HepG2 (cell line): ENCODE data around the gene CHN1. TPM values are rescaled to one million over a fixed set of nuclear protein-coding genes. Genes with fewer than 3 reads are reported as not detected.

ENCODE experiments used
- CEBPG ChIP-seq: IDR thresholded peaks from 2 replicates; pipeline ENCODE4 v1.6.1; 2016
- CREM ChIP-seq, 2 experiments: sonication (generic) in 1 of 2; formaldehyde crosslinking in 1 of 2; IDR thresholded peaks; 2 replicates each; pipeline versions ENCODE4 v1.4.0 to v1.6.1; 2016 to 2020; ENCODE audit warnings: antibody characterized with exemption in 1 of 2, mild to moderate bottlenecking in 1 of 2, missing genetic modification reagents in 1 of 2
- HDAC2 ChIP-seq: sonication (generic); formaldehyde crosslinking; IDR thresholded peaks from 2 replicates; pipeline ENCODE4 v1.4.0; 2020; ENCODE audit warnings: missing genetic modification reagents
- MXI1 ChIP-seq: IDR thresholded peaks from 3 replicates; pipeline ENCODE4 v1.6.1; 2012; ENCODE audit warnings: low read depth, low read length, inconsistent platforms, borderline replicate concordance
- STAG1 ChIP-seq: sonication (generic); formaldehyde crosslinking; IDR thresholded peaks from 2 replicates; pipeline ENCODE4 v1.4.0; 2020; ENCODE audit warnings: missing genetic modification reagents
- TGIF2 ChIP-seq: IDR thresholded peaks from 2 replicates; pipeline ENCODE4 v1.6.1; 2016; ENCODE audit warnings: control low read depth, missing compliant biosample characterization
- ZMYM2 ChIP-seq: sonication (generic); formaldehyde crosslinking; IDR thresholded peaks from 2 replicates; pipeline ENCODE4 v1.8.0; 2022; ENCODE audit warnings: mild to moderate bottlenecking, missing genetic modification reagents
- ZNF33A ChIP-seq: sonication (generic); formaldehyde crosslinking; IDR thresholded peaks from 2 replicates; pipeline ENCODE4 v1.5.1; 2020; ENCODE audit warnings: missing genetic modification reagents, mild to moderate bottlenecking, moderate library complexity, borderline replicate concordance
- ZNF570 ChIP-seq: sonication (generic); formaldehyde crosslinking; IDR thresholded peaks from 2 replicates; pipeline ENCODE4 v1.4.0; 2020; ENCODE audit warnings: mild to moderate bottlenecking, missing genetic modification reagents, borderline replicate concordance
- ZNF703 ChIP-seq: sonication (generic); formaldehyde crosslinking; IDR thresholded peaks from 2 replicates; pipeline ENCODE4 v1.5.1; 2020; ENCODE audit warnings: missing genetic modification reagents, mild to moderate bottlenecking, moderate library complexity, borderline replicate concordance
- polyA plus RNA-seq, 8 experiments: library from polyadenylated mRNA; depleted of rRNA in 3 of 8; stranded (reverse) in 7 of 8; unstranded in 1 of 8; fragments of >200 nt; fragmentation: Illumina TruSeq in 4 of 8; extraction: Trizol in 4 of 8; gene quantifications; 2 replicates each; pipeline versions ENCODE4 v1.2.1 to v1.2.3, GENCODE V29; 2011 to 2016; ENCODE audit warnings: low read depth in 4 of 8, missing spikeins in 1 of 8, mixed read lengths in 1 of 8; ENCODE audit not compliant: insufficient read depth in 1 of 8
- total RNA-seq, 5 experiments: library from RNA; depleted of rRNA; stranded (reverse); fragments of >200 nt; fragmentation: Illumina TruSeq; extraction: Trizol; gene quantifications; 2 replicates each; pipeline ENCODE4 v1.2.3, GENCODE V29; 2016; ENCODE audit warnings: low read depth in 1 of 5
- TF ChIP-seq, protein P1 (sequence below): sonication (generic); formaldehyde crosslinking; IDR thresholded peaks from 2 replicates; pipeline ENCODE4 v1.5.0; 2020; ENCODE audit warnings: mild to moderate bottlenecking, missing genetic modification reagents, borderline replicate concordance
- TF ChIP-seq, protein P2 (sequence below): fragments of 450-650 bp; IDR thresholded peaks from 2 replicates; pipeline ENCODE4 v1.6.1; 2017
- TF ChIP-seq, protein P3 (sequence below): sonication (generic); formaldehyde crosslinking; IDR thresholded peaks from 2 replicates; pipeline ENCODE4 v1.5.0; 2020; ENCODE audit warnings: mild to moderate bottlenecking, missing genetic modification reagents, borderline replicate concordance
- TF ChIP-seq, protein P4 (sequence below): IDR thresholded peaks from 2 replicates; pipeline ENCODE4 v1.6.1; 2016; ENCODE audit warnings: control low read depth
- TF ChIP-seq, protein P5 (sequence below): sonication (generic); formaldehyde crosslinking; conservative IDR thresholded peaks from 2 replicates; pipeline ENCODE4 v1.4.0; 2020; ENCODE audit warnings: mild to moderate bottlenecking, missing genetic modification reagents, moderate library complexity

The CHN1 gene
- total and polyA plus RNA-seq, 2 of the 13 experiments (the other 11 are each of a cell fraction or from before 2014, with no cell fraction given) = 2.8 to 3.5 TPM

DNA sequence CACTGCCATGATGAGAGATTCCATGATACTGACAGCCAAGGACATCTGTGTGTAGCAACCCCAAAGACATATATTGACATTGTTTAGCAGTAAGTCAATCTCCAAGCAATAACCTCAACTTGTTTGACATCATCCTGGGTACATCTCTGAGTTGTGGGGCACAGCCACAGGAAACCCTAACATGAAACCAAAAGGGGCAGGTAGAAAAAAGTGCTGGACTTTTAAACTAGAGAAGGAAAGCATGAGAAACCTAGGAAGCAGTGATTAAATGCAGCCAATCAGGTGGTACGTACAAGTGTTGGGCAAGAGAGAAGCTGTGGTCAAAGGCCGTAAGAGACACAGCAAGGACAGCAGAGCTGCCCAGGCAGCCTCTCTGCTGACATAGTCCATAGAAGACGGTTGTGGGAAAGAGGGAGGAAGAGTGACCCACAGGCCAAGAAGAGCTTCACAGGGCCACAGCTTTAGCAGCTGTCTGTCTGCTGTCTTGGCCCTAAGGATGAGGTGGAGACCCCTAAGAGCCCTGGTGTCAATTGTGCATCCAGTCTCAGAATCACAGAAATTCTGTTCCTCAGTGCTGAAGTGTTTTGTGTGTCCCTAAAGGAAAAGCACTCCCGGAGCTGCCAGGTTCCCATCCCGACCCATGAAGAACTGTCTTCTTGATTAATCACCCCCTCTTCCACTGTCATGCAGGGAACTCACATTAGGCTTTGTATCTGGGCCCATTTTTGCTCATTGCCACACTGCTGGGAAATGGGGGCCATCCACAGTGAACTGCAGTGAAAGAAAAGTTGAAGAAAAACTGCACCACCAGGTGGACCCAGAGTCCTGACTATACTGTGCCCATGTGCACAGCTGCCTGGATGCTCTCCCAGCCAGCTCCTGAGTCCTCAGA lies 25.4 kb upstream of the CHN1 start (continued):
- no peak for TF ChIP-seq ZNF33A (CRISPR knock-in tag)
- TF ChIP-seq CEBPG (CRISPR knock-in tag) = peak; percentile 96
- TF ChIP-seq, protein P1, sequence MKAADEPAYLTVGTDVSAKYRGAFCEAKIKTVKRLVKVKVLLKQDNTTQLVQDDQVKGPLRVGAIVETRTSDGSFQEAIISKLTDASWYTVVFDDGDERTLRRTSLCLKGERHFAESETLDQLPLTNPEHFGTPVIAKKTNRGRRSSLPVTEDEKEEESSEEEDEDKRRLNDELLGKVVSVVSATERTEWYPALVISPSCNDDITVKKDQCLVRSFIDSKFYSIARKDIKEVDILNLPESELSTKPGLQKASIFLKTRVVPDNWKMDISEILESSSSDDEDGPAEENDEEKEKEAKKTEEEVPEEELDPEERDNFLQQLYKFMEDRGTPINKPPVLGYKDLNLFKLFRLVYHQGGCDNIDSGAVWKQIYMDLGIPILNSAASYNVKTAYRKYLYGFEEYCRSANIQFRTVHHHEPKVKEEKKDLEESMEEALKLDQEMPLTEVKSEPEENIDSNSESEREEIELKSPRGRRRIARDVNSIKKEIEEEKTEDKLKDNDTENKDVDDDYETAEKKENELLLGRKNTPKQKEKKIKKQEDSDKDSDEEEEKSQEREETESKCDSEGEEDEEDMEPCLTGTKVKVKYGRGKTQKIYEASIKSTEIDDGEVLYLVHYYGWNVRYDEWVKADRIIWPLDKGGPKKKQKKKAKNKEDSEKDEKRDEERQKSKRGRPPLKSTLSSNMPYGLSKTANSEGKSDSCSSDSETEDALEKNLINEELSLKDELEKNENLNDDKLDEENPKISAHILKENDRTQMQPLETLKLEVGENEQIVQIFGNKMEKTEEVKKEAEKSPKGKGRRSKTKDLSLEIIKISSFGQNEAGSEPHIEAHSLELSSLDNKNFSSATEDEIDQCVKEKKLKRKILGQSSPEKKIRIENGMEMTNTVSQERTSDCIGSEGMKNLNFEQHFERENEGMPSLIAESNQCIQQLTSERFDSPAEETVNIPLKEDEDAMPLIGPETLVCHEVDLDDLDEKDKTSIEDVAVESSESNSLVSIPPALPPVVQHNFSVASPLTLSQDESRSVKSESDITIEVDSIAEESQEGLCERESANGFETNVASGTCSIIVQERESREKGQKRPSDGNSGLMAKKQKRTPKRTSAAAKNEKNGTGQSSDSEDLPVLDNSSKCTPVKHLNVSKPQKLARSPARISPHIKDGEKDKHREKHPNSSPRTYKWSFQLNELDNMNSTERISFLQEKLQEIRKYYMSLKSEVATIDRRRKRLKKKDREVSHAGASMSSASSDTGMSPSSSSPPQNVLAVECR (CRISPR knock-in tag) = peak; percentile 71; the same call in 1 of the 2 replicates
- TF ChIP-seq, protein P2, sequence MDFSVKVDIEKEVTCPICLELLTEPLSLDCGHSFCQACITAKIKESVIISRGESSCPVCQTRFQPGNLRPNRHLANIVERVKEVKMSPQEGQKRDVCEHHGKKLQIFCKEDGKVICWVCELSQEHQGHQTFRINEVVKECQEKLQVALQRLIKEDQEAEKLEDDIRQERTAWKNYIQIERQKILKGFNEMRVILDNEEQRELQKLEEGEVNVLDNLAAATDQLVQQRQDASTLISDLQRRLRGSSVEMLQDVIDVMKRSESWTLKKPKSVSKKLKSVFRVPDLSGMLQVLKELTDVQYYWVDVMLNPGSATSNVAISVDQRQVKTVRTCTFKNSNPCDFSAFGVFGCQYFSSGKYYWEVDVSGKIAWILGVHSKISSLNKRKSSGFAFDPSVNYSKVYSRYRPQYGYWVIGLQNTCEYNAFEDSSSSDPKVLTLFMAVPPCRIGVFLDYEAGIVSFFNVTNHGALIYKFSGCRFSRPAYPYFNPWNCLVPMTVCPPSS = no peak
- no peak for TF ChIP-seq ZNF703 (CRISPR knock-in tag)
- TF ChIP-seq STAG1 = peak; percentile 91
- TF ChIP-seq TGIF2 (CRISPR knock-in tag) = peak; percentile 62; the same call in 1 of the 2 replicates
- TF ChIP-seq ZNF570 = no peak
- TF ChIP-seq HDAC2 = peak; percentile 21; the same call in 1 of the 2 replicates
- TF ChIP-seq, protein P3, sequence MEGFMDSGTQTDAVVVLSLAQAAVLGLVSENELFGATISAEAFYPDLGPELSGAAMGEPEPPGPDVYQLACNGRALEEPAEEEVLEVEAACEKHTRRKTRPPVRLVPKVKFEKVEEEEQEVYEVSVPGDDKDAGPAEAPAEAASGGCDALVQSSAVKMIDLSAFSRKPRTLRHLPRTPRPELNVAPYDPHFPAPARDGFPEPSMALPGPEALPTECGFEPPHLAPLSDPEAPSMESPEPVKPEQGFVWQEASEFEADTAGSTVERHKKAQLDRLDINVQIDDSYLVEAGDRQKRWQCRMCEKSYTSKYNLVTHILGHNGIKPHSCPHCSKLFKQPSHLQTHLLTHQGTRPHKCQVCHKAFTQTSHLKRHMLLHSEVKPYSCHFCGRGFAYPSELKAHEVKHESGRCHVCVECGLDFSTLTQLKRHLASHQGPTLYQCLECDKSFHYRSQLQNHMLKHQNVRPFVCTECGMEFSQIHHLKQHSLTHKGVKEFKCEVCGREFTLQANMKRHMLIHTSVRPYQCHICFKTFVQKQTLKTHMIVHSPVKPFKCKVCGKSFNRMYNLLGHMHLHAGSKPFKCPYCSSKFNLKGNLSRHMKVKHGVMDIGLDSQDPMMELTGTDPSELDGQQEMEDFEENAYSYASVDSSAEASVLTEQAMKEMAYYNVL = no peak
- TF ChIP-seq MXI1 = no peak
- TF ChIP-seq, protein P4, sequence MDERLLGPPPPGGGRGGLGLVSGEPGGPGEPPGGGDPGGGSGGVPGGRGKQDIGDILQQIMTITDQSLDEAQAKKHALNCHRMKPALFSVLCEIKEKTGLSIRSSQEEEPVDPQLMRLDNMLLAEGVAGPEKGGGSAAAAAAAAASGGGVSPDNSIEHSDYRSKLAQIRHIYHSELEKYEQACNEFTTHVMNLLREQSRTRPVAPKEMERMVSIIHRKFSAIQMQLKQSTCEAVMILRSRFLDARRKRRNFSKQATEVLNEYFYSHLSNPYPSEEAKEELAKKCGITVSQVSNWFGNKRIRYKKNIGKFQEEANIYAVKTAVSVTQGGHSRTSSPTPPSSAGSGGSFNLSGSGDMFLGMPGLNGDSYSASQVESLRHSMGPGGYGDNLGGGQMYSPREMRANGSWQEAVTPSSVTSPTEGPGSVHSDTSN (CRISPR knock-in tag) = no peak
- TF ChIP-seq, protein P5, sequence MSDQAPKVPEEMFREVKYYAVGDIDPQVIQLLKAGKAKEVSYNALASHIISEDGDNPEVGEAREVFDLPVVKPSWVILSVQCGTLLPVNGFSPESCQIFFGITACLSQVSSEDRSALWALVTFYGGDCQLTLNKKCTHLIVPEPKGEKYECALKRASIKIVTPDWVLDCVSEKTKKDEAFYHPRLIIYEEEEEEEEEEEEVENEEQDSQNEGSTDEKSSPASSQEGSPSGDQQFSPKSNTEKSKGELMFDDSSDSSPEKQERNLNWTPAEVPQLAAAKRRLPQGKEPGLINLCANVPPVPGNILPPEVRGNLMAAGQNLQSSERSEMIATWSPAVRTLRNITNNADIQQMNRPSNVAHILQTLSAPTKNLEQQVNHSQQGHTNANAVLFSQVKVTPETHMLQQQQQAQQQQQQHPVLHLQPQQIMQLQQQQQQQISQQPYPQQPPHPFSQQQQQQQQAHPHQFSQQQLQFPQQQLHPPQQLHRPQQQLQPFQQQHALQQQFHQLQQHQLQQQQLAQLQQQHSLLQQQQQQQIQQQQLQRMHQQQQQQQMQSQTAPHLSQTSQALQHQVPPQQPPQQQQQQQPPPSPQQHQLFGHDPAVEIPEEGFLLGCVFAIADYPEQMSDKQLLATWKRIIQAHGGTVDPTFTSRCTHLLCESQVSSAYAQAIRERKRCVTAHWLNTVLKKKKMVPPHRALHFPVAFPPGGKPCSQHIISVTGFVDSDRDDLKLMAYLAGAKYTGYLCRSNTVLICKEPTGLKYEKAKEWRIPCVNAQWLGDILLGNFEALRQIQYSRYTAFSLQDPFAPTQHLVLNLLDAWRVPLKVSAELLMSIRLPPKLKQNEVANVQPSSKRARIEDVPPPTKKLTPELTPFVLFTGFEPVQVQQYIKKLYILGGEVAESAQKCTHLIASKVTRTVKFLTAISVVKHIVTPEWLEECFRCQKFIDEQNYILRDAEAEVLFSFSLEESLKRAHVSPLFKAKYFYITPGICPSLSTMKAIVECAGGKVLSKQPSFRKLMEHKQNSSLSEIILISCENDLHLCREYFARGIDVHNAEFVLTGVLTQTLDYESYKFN (CRISPR knock-in tag) = peak; percentile 53; the same call in 1 of the 2 replicates
- no peak; the same call in 1 of the 2 replicates for TF ChIP-seq ZMYM2 (CRISPR knock-in tag)
- TF ChIP-seq CREM (IDR thresholded peaks at IDR 0.05) = peak; percentile 9; the same call in 1 of the 2 replicates
- TF ChIP-seq CREM (CRISPR knock-in tag; IDR thresholded peaks at IDR 0.05) = no peak
